Neuronal stem cell (in vitro differentiated cells): ENCODE data around the gene SMAD6.

Experiments used
- DNase-seq: peaks from one replicate; pipeline ENCODE4 v3.0.0-alpha.2; 2013; ENCODE audit warnings: low spot score
- H2AFZ ChIP-seq: one replicate; pipeline ENCODE4 v1.6.1; 2013; ENCODE audit warnings: mild to moderate bottlenecking, low read length, inconsistent platforms
- H2AK5ac ChIP-seq: 2 replicates; pipeline ENCODE4 v1.6.1; 2013; ENCODE audit warnings: low read depth, mild to moderate bottlenecking, inconsistent platforms, low read length, moderate library complexity, mixed read lengths
- H2BK120ac ChIP-seq: 2 replicates; pipeline ENCODE4 v1.6.1; 2013; ENCODE audit warnings: low read depth, mild to moderate bottlenecking, inconsistent platforms, low read length, moderate library complexity, mixed read lengths
- H2BK12ac ChIP-seq: one replicate; pipeline ENCODE4 v1.6.1; 2013; ENCODE audit warnings: low read length, inconsistent platforms
- H2BK15ac ChIP-seq: 2 replicates; pipeline ENCODE4 v1.6.1; 2013; ENCODE audit warnings: mild to moderate bottlenecking, low read length, inconsistent platforms, mixed read lengths
- H2BK5ac ChIP-seq: one replicate; pipeline ENCODE4 v1.6.1; 2013; ENCODE audit warnings: inconsistent platforms, mild to moderate bottlenecking, low read length, moderate library complexity
- H3K14ac ChIP-seq: one replicate; pipeline ENCODE4 v1.6.1; 2013; ENCODE audit warnings: low read length, inconsistent platforms
- H3K18ac ChIP-seq: 2 replicates; pipeline ENCODE4 v1.6.1; 2013; ENCODE audit warnings: low read length, inconsistent platforms
- H3K23ac ChIP-seq: 2 replicates; pipeline ENCODE4 v1.6.1; 2013; ENCODE audit warnings: low read depth, mild to moderate bottlenecking, mixed read lengths, low read length, inconsistent platforms; ENCODE audit not compliant: poor library complexity
- H3K27ac ChIP-seq: replicated peaks from 3 replicates; pipeline ENCODE4 v1.5.1; 2013; ENCODE audit warnings: low read length, inconsistent platforms
- H3K27me3 ChIP-seq, 3 experiments: 2 replicates each; pipeline ENCODE4 v1.6.1; 2013; ENCODE audit warnings: low read length in 3 of 3, mild to moderate bottlenecking in 2 of 3, inconsistent platforms in 1 of 3, low read depth in 1 of 3, mixed read lengths in 1 of 3, moderate library complexity in 1 of 3; ENCODE audit not compliant: control insufficient read depth in 3 of 3, insufficient read depth in 3 of 3
- H3K36me3 ChIP-seq, 2 donors: replicated peaks in 1 of 2; 2 replicates each; pipeline ENCODE4 v1.6.1; 2013; ENCODE audit warnings: low read length in 2 of 2; ENCODE audit not compliant: control insufficient read depth in 2 of 2, insufficient read depth in 2 of 2
- H3K4ac ChIP-seq: 2 replicates; pipeline ENCODE4 v1.6.1; 2013; ENCODE audit warnings: inconsistent platforms, mild to moderate bottlenecking, low read length, moderate library complexity
- H3K4me1 ChIP-seq, 2 donors: 1 replicate in 1 of 2; 2 replicates in 1 of 2; pipeline ENCODE4 v1.6.1; 2013; ENCODE audit warnings: low read length in 2 of 2, low read depth in 1 of 2; ENCODE audit not compliant: control insufficient read depth in 2 of 2, insufficient read depth in 1 of 2
- H3K4me2 ChIP-seq: one replicate; pipeline ENCODE4 v1.6.1; 2013; ENCODE audit warnings: mild to moderate bottlenecking, low read length, inconsistent platforms; ENCODE audit not compliant: insufficient read depth, poor library complexity, severe bottlenecking
- H3K4me3 ChIP-seq, 2 donors: 2 replicates each; pipeline ENCODE4 v1.5.1; 2013; ENCODE audit warnings: low read length in 2 of 2, mild to moderate bottlenecking in 2 of 2, inconsistent platforms in 1 of 2, moderate library complexity in 1 of 2
- H3K79me1 ChIP-seq: one replicate; pipeline ENCODE4 v1.6.1; 2013; ENCODE audit warnings: low read depth, mild to moderate bottlenecking, inconsistent platforms, low read length, moderate library complexity
- H3K9ac ChIP-seq: one replicate; pipeline ENCODE4 v1.6.1; 2013; ENCODE audit warnings: mild to moderate bottlenecking, low read depth, low read length, inconsistent platforms; ENCODE audit not compliant: poor library complexity
- H3K9me3 ChIP-seq, 2 donors: replicated peaks in 1 of 2; 2 replicates each; pipeline versions ENCODE3 to v1.6.1; 2013; ENCODE audit warnings: low read length in 2 of 2, mild to moderate bottlenecking in 2 of 2, inconsistent platforms in 1 of 2, low read depth in 1 of 2, mixed read lengths in 1 of 2, moderate library complexity in 1 of 2; ENCODE audit not compliant: control insufficient read depth in 2 of 2, insufficient read depth in 1 of 2
- H4K8ac ChIP-seq: one replicate; pipeline ENCODE4 v1.6.1; 2013; ENCODE audit warnings: low read depth, mild to moderate bottlenecking, inconsistent platforms, low read length, moderate library complexity
- H4K91ac ChIP-seq: one replicate; pipeline ENCODE4 v1.6.1; 2013; ENCODE audit warnings: low read length, low read depth, mild to moderate bottlenecking, inconsistent platforms; ENCODE audit not compliant: poor library complexity
- WGBS, 2 donors: extraction: QIAGEN DNeasy Blood & Tissue Kit; methylation state at CpG; one replicate each; pipeline ENCODE4 v1.1.7; 2013; ENCODE audit warnings: missing lambda C conversion rate in 2 of 2, mixed read lengths in 1 of 2; ENCODE audit not compliant: insufficient read length in 2 of 2, insufficient replicate concordance in 1 of 2; ENCODE audit errors: extremely low coverage in 2 of 2; 5-methylcytosine and 5-hydroxymethylcytosine counted together

SMAD6 gene

DNA sequence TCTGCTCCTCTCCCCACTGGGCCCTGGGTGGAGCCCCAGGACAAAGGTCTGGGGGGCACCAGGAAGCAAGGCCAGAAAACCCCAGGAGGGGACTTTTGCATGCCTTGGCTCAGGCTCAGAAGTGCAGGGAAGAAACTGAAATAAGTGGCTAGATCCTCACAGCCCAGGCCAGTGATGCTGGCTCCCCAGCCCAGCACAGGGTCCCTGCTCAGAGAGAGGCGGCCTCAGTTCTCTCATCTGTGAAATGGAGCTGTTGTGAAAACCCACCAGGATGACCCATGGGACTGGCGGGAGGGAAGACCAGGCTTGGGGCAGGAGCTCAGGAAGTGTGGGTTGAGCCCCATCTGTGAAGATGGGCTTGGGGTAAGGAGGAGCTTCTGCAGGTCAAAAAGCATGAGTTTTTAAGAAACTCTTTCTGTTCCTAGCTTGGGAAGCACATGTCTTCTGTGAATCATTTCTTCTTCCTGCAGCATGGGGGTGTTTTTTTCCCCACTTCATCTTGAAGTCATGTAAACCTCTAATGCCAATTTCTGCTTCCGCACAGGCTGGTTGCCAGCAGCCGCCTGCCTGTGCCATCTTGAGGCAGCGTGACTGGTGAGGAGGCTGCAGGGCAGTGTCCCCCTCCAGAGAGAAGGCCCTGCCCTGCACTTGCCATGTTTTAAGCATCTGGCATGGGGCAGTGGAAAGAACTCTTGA is 118.6 kb downstream of the SMAD6 start:
- H2AFZ ChIP-seq, result no peak overlapping the region
- no peak overlapping the region for H3K14ac ChIP-seq
- H3K23ac ChIP-seq, result no peak overlapping the region
- no peak overlapping the region for H2BK120ac ChIP-seq
- H3K4me1 ChIP-seq, result peaks cover 2 to 4% of the 10 kb centered on the region in 2 donors
- no peaks in the 10 kb centered on the region for H3K79me1 ChIP-seq
- peak overlapping the region; percentile 42 for H2BK15ac ChIP-seq
- H3K4me3 ChIP-seq, result no peak overlapping the region
- DNase-seq, result no peak
- WGBS, 2 donors, result no CpG with 5 or more reads among the region's 5 CpGs
- no peaks in the 10 kb centered on the region for H3K9me3 ChIP-seq
- H3K4ac ChIP-seq, result no peak overlapping the region
- H3K18ac ChIP-seq, result peak overlapping the region; percentile 40
- H4K91ac ChIP-seq, result no peak overlapping the region
- H4K8ac ChIP-seq, result no peak overlapping the region
- no peak overlapping the region for H2BK5ac ChIP-seq
- no peak overlapping the region for H3K27ac ChIP-seq
- H2AK5ac ChIP-seq, result peak overlapping the region; percentile 32
- no peak overlapping the region for H3K4me2 ChIP-seq
- no peak overlapping the region for H2BK12ac ChIP-seq
- H3K36me3 ChIP-seq, result no peaks in the 10 kb centered on the region
- H3K9ac ChIP-seq, result peak overlapping the region; percentile 36
- H3K27me3 ChIP-seq, result peaks cover 0 to 13% (median 0%) of the 10 kb centered on the region in 3 experiments

DNA sequence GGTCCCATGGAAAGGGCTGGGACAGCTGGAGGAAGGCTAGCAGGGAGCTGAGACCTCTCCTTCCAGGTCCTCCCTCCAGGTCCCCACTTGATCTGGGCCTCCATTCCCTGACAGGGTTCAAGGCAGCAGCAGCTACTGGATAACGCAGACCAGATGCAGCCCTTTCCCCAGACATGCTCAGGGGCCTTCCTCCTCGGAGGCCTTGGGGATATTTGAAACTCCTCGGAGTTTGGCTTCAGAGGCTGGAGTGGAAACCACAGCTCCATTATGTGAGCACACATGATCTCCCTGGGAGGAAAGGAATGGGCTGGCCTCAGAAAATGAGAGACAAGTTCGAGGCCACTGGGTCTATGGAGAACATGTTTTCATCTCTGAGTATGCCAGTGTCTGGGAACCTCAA is 119.3 kb downstream of the SMAD6 start:
- Histone ChIP-seq H3K9ac (peak overlapping the region; percentile 2), H3K27ac (no peak overlapping the region), H3K27me3 (peaks cover 0 to 13% (median 0%) of the 10 kb centered on the region in 3 experiments), H3K4me2 (no peak overlapping the region), H3K4ac (peak overlapping the region; percentile 53), H3K9me3 (no peaks in the 10 kb centered on the region), H2BK15ac (peak overlapping the region; percentile 46), H2BK5ac (no peak overlapping the region), H2BK12ac (no peak overlapping the region), H3K79me1 (no peaks in the 10 kb centered on the region), H3K14ac (no peak overlapping the region), H3K36me3 (no peaks in the 10 kb centered on the region), H3K18ac (no peak overlapping the region), H4K8ac (no peak overlapping the region), H2AFZ (peak overlapping the region; percentile 37), H3K4me1 (peaks cover 4 to 7% of the 10 kb centered on the region in 2 donors), H2BK120ac (no peak overlapping the region), H4K91ac (no peak overlapping the region), H3K23ac (no peak overlapping the region), H3K4me3 (no peak overlapping the region), H2AK5ac (peak overlapping the region; percentile 32)
- no peak for DNase-seq
- WGBS, 2 donors, result no CpG with 5 or more reads among the region's 4 CpGs

DNA sequence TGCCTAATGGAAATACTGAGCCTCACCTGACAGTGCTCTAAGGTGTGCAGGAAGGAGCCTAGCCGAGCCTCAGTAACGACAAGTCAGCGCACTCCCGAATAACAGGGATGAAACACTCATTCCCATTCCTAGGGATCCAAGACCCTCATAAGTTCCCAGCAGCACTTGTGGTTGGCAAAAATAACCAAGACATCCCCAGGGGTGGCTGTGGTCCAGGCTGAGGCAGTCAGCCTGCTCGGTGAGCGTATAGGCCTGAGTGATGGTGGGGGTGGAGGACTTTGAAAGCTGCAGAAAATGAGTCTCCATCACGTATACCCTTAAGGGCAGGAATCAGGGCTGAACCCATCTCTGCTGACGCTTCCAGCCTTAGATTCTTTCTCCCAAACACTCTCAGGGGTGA is 120.1 kb downstream of the SMAD6 start:
- Histone ChIP-seq H3K18ac (no peak overlapping the region), H3K4ac (no peak overlapping the region), H3K27ac (no peak overlapping the region), H3K4me2 (no peak overlapping the region), H3K4me3 (no peak overlapping the region), H2BK5ac (no peak overlapping the region), H3K27me3 (peaks cover 0 to 13% (median 0%) of the 10 kb centered on the region in 3 experiments), H4K91ac (no peak overlapping the region), H2BK15ac (no peak overlapping the region), H2AFZ (no peak overlapping the region), H3K9ac (no peak overlapping the region), H3K23ac (no peak overlapping the region), H3K14ac (no peak overlapping the region), H3K79me1 (no peaks in the 10 kb centered on the region), H2BK12ac (no peak overlapping the region), H2BK120ac (no peak overlapping the region), H2AK5ac (no peak overlapping the region), H3K4me1 (peaks cover 4 to 11% of the 10 kb centered on the region in 2 donors), H3K9me3 (no peaks in the 10 kb centered on the region), H4K8ac (no peak overlapping the region), H3K36me3 (no peaks in the 10 kb centered on the region)
- DNase-seq, result no peak
- no CpG with 5 or more reads among the region's 8 CpGs for WGBS, 2 donors

DNA sequence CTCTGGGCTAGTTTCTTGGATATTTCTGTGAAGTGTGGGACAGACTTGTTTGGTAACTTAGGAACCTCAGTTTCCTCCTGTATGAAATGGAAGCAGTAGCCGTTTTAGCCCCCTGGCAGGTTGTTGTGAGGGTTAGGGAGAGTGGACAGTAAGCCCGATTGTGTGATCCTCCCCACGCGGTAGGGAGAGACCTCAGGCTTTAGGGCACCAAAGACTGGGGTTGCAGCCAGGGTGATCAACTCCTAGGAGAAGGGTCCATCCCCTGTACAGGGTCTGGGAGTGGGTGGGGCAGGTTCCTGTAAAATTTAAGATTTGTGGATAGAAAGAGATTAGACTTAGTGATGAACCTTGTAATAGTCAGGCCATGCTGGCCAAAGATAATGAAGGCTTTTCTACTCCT is 120.5 kb downstream of the SMAD6 start:
- Histone ChIP-seq H3K4me2 (no peak overlapping the region), H3K23ac (no peak overlapping the region), H3K27ac (no peak overlapping the region), H2AK5ac (no peak overlapping the region), H3K14ac (no peak overlapping the region), H3K18ac (no peak overlapping the region), H2BK5ac (no peak overlapping the region), H3K9me3 (no peaks in the 10 kb centered on the region), H3K9ac (no peak overlapping the region), H2BK120ac (no peak overlapping the region), H2BK15ac (no peak overlapping the region), H4K8ac (no peak overlapping the region), H3K27me3 (peaks cover 0 to 13% (median 0%) of the 10 kb centered on the region in 3 experiments), H3K79me1 (no peaks in the 10 kb centered on the region), H3K4ac (no peak overlapping the region), H3K4me1 (peaks cover 4 to 12% of the 10 kb centered on the region in 2 donors), H2AFZ (no peak overlapping the region), H3K4me3 (no peak overlapping the region), H4K91ac (no peak overlapping the region), H2BK12ac (no peak overlapping the region), H3K36me3 (no peaks in the 10 kb centered on the region)
- DNase-seq, result no peak
- WGBS, 2 donors, result no CpG with 5 or more reads among the region's 4 CpGs
